Panc1 (cell line): Measurements from ENCODE around the gene LRFN2. TPM values are rescaled to one million over a fixed set of nuclear protein-coding genes. Genes with fewer than 3 reads are reported as not detected.

Experiments
- ATAC-seq: fragments of 200-7000 bp; cut with Tn5 transposase; 2 replicates; pipeline ENCODE4 v1.9.1; 2020; ENCODE audit warnings: mild to moderate bottlenecking, moderate library complexity
- BruUV-seq: library from RNA; stranded (reverse); fragments of 400-500 nt; replicated peaks from 2 replicates; lab custom pipeline; 2021; lab: Mats Ljungman, UMichigan
- CTCF ChIA-PET: fragments of 300-600 bp; sonication (Branson Sonifier 250); formaldehyde crosslinking; loops from one replicate; lab custom pipeline; 2022; ENCODE audit warnings: antibody characterized with exemption; lab: Charles Lee
- POLR2A ChIA-PET: fragments of 300-600 bp; sonication (Branson Sonifier 250); formaldehyde crosslinking; loops from one replicate; lab custom pipeline; 2022; ENCODE audit warnings: antibody characterized with exemption; lab: Charles Lee
- DNase-seq: peaks from one replicate; pipeline ENCODE4 v3.0.0-alpha.2; 2010; ENCODE audit warnings: low read depth, low spot score
- H3K27ac ChIP-seq: 2 replicates; pipeline ENCODE4 v1.5.1; 2011; ENCODE audit warnings: mild to moderate bottlenecking, low read length, inconsistent platforms
- H3K27me3 ChIP-seq: fragments of 200-500 bp; sonication (Bioruptor generic); 2 replicates; pipeline ENCODE4 v1.6.0; 2014; ENCODE audit warnings: low read length, inconsistent platforms; ENCODE audit not compliant: control insufficient read depth, insufficient read depth
- H3K36me3 ChIP-seq: fragments of 200-500 bp; sonication (Bioruptor generic); 2 replicates; pipeline ENCODE4 v1.5.1; 2014; ENCODE audit warnings: inconsistent platforms, mild to moderate bottlenecking, low read length, moderate library complexity; ENCODE audit not compliant: control insufficient read depth, insufficient read depth
- H3K4me1 ChIP-seq: 2 replicates; pipeline ENCODE4 v1.5.1; 2011; ENCODE audit warnings: inconsistent platforms, mild to moderate bottlenecking, low read length, moderate library complexity; ENCODE audit not compliant: control insufficient read depth, insufficient read depth
- H3K4me3 ChIP-seq, 2 experiments: 2 replicates each; pipeline ENCODE4 v1.5.1; 2011 to 2012; ENCODE audit warnings: low read depth in 2 of 2, low read length in 2 of 2, mild to moderate bottlenecking in 2 of 2, inconsistent platforms in 1 of 2, moderate library complexity in 1 of 2
- H3K9me3 ChIP-seq: fragments of 200-500 bp; sonication (Bioruptor generic); 2 replicates; pipeline ENCODE4 v1.5.1; 2014; ENCODE audit warnings: low read depth, mild to moderate bottlenecking, inconsistent platforms, low read length, moderate library complexity; ENCODE audit not compliant: control insufficient read depth, insufficient read depth
- CTCF ChIP-seq: fragments of 450-650 bp; IDR thresholded peaks from 2 replicates; pipeline ENCODE4 v1.5.1; 2017; ENCODE audit warnings: mild to moderate bottlenecking
- POLR2AphosphoS5 ChIP-seq: IDR thresholded peaks from 2 replicates; pipeline ENCODE4 v1.6.1; 2012; ENCODE audit warnings: mild to moderate bottlenecking, low read depth, low read length, moderate library complexity
- SIN3A ChIP-seq: IDR thresholded peaks from 2 replicates; pipeline ENCODE4 v1.6.1; 2012; ENCODE audit warnings: low read depth, mild to moderate bottlenecking, low read length, moderate library complexity, borderline replicate concordance; ENCODE audit not compliant: insufficient read depth
- TCF7L2 ChIP-seq: IDR thresholded peaks from 2 replicates; pipeline ENCODE4 v1.6.1; 2011; ENCODE audit warnings: mild to moderate bottlenecking, low read depth, low read length, inconsistent platforms
- in situ Hi-C: cut with HindIII; loops from 2 replicates; pipeline ENCODE4 v1.10.0; 2016; ENCODE audit warnings: low sequenced_read_pairs, low pct_unique_long_range_greater_than_20kb
- intact Hi-C: fragments of 100-400 bp; cut with micrococcal nuclease; formaldehyde crosslinking; loops from one replicate; pipeline ENCODE4 v1.10.0; 2022; ENCODE audit not compliant: unreplicated experiment
- total RNA-seq: library from RNA; stranded (reverse); gene quantifications from one replicate; pipeline ENCODE4 v1.2.1, GENCODE V29; 2021; ENCODE audit not compliant: unreplicated experiment
- TF ChIP-seq, protein P1 (sequence below), 2 experiments: IDR thresholded peaks; 2 replicates each; pipeline ENCODE4 v1.6.1; 2011 to 2012; ENCODE audit warnings: low read depth in 2 of 2, control low read depth in 1 of 2, low read length in 1 of 2, mild to moderate bottlenecking in 1 of 2, moderate library complexity in 1 of 2; ENCODE audit not compliant: insufficient read depth in 1 of 2

The LRFN2 gene
- total RNA-seq, 1 experiment from 2014 or later = 0.05 TPM

- in situ Hi-C loops = no loop called here
These were observed 237.9 kb downstream of the LRFN2 start for GRCh38 chr6:40349123-40349900.

DNA sequence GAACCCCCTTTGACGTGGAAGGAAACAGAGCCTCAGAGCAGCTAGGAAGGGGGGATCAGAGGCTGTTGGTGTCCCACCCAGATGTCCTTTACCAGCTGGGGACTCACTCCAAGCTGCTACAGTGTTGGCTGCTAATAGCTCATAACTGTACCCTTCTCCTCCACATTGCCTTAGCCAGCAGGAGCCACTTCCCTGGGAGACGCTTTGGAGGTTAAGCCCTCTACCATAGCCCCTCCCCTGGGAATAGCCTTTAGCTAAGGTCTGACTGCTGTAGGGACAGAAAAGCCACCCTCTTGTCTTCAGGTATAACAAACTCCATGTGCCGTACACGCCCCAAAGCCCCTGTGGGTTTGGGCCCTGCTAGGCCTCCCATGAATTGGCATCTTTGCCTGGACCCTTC is 238.6 kb downstream of the LRFN2 start:
- DNase-seq (no peak), ATAC-seq (no peak)
- H3K9me3 ChIP-seq = no peaks in the 10 kb centered on the region
- TF ChIP-seq POLR2AphosphoS5 = no peak
- no peak for TF ChIP-seq CTCF
- TF ChIP-seq SIN3A = no peak
- TF ChIP-seq, protein P1, sequence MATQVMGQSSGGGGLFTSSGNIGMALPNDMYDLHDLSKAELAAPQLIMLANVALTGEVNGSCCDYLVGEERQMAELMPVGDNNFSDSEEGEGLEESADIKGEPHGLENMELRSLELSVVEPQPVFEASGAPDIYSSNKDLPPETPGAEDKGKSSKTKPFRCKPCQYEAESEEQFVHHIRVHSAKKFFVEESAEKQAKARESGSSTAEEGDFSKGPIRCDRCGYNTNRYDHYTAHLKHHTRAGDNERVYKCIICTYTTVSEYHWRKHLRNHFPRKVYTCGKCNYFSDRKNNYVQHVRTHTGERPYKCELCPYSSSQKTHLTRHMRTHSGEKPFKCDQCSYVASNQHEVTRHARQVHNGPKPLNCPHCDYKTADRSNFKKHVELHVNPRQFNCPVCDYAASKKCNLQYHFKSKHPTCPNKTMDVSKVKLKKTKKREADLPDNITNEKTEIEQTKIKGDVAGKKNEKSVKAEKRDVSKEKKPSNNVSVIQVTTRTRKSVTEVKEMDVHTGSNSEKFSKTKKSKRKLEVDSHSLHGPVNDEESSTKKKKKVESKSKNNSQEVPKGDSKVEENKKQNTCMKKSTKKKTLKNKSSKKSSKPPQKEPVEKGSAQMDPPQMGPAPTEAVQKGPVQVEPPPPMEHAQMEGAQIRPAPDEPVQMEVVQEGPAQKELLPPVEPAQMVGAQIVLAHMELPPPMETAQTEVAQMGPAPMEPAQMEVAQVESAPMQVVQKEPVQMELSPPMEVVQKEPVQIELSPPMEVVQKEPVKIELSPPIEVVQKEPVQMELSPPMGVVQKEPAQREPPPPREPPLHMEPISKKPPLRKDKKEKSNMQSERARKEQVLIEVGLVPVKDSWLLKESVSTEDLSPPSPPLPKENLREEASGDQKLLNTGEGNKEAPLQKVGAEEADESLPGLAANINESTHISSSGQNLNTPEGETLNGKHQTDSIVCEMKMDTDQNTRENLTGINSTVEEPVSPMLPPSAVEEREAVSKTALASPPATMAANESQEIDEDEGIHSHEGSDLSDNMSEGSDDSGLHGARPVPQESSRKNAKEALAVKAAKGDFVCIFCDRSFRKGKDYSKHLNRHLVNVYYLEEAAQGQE (IDR thresholded peaks at IDR 0.05; ENCODE audit: insufficient read depth in 1 of 2, low read depth in 2 of 2, low read length in 1 of 2) = no peak
- no peak for TF ChIP-seq TCF7L2
- no peaks in the 10 kb centered on the region for H3K36me3 ChIP-seq
- intact Hi-C loops (no loop called here), in situ Hi-C loops (no loop called here)
- H3K27ac ChIP-seq = no peak overlapping the region
- ChIA-PET POLR2A (no interaction called here), CTCF (no interaction called here)
- H3K27me3 ChIP-seq = no peaks in the 10 kb centered on the region
- no peaks in the 10 kb centered on the region for H3K4me1 ChIP-seq
- no peak overlapping the region for H3K4me3 ChIP-seq
- no TSS peak for BruUV-seq

More at GRCh38 chr6:40349123-40349900, 237.9 kb downstream of the LRFN2 start:
- H3K27me3 ChIP-seq = no peaks in the 10 kb centered on the region
- no peak overlapping the region for H3K27ac ChIP-seq
- TF ChIP-seq TCF7L2 = no peak
- H3K9me3 ChIP-seq = no peaks in the 10 kb centered on the region
- intact Hi-C loops = no loop called here
- POLR2A ChIA-PET = no interaction called here
- H3K36me3 ChIP-seq = no peaks in the 10 kb centered on the region
- no peak overlapping the region for H3K4me3 ChIP-seq
- DNase-seq = no peak
- no TSS peak for BruUV-seq
- ATAC-seq = no peak
- no peaks in the 10 kb centered on the region for H3K4me1 ChIP-seq
- CTCF ChIA-PET = no interaction called here

- Histone ChIP-seq H3K9me3 (no peaks in the 10 kb centered on the region), H3K27ac (no peak overlapping the region), H3K36me3 (no peaks in the 10 kb centered on the region), H3K4me3 (no peak overlapping the region), H3K4me1 (no peaks in the 10 kb centered on the region), H3K27me3 (no peaks in the 10 kb centered on the region)
- ATAC-seq (no peak), DNase-seq (no peak)
- in situ Hi-C loops = no loop called here
- CTCF ChIA-PET = no interaction called here
- POLR2A ChIA-PET = interaction anchor here (0.6 to 0.7 kb wide), 2 partner anchors 615 to 1208 kb away, joined by 4 read pairs; no protein-coding TSS in a partner anchor
- TF ChIP-seq TCF7L2 (no peak), CTCF (no peak), SIN3A (no peak), POLR2AphosphoS5 (no peak)
- TF ChIP-seq, protein P1 (IDR thresholded peaks at IDR 0.05; ENCODE audit: insufficient read depth in 1 of 2, low read depth in 2 of 2, low read length in 1 of 2) = no peak
- intact Hi-C loops = no loop called here
- BruUV-seq = no TSS peak
These were observed 239.6 kb downstream of the LRFN2 start for GRCh38 chr6:40347571-40348011.
